Epithelial cell of esophagus (primary cell): ENCODE measurements around the gene IGSF3.
"Not testable (repeated sequence)": the region's sequence is repeated elsewhere in the genome, so short reads cannot be mapped to it uniquely, and the experiment has no call there.

ENCODE experiments used
- DNase-seq: peaks from one replicate; pipeline ENCODE4 v3.0.0; 2010; ENCODE audit warnings: low read depth
- H3K4me3 ChIP-seq: 2 replicates; pipeline ENCODE4 v1.5.1; 2011; ENCODE audit warnings: mild to moderate bottlenecking, low read length, control low read depth
- TF ChIP-seq, protein P1 (sequence below): IDR thresholded peaks from 2 replicates; pipeline ENCODE4 v1.5.1; 2011; ENCODE audit warnings: low read depth, mild to moderate bottlenecking, low read length, control low read depth, inconsistent platforms; ENCODE audit not compliant: insufficient read depth; ENCODE audit errors: missing control alignments

The IGSF3 gene

DNA sequence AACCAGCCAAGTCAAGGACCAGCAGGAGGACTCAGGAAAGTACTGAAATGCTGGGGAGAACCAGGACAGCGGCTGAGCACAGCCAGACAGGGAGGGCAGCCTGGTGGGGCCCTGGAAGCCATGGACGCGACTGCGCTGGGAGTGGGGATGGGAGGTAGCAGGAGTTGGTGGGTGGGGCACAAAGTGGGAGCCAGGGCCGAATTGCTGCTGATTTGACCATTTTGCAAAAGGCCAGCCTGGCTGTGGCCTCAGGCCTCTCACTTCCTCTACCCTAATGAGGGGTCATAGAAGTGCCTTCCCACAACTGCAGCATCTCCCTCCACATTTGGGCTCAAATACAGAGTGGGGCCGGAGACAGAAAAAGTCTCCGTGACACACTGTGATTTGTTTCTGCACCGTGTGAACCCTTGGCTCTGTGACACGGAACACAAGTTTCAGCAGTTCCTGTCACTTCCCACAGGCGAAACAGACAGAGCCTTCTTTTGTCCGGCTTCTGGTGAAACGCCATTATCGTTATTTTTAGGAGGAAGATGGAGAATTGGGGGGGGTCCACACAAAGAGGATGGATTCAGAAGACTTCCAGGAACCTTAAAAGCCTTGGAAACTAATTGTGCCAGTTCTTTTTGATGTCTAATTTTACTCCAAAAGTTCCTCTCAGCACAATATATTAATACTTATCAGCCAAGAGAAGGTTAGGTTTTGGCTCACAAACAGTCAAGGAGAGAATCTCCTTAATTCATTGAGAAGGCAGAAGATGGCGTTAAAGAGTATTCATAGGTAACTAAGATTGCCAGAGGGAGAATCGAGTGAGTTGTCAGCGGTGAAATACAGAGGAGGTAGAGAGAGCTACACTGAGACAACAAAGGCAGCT is 21.5 kb downstream of the IGSF3 start:
- not testable (repeated sequence) for H3K4me3 ChIP-seq
- TF ChIP-seq, protein P1, sequence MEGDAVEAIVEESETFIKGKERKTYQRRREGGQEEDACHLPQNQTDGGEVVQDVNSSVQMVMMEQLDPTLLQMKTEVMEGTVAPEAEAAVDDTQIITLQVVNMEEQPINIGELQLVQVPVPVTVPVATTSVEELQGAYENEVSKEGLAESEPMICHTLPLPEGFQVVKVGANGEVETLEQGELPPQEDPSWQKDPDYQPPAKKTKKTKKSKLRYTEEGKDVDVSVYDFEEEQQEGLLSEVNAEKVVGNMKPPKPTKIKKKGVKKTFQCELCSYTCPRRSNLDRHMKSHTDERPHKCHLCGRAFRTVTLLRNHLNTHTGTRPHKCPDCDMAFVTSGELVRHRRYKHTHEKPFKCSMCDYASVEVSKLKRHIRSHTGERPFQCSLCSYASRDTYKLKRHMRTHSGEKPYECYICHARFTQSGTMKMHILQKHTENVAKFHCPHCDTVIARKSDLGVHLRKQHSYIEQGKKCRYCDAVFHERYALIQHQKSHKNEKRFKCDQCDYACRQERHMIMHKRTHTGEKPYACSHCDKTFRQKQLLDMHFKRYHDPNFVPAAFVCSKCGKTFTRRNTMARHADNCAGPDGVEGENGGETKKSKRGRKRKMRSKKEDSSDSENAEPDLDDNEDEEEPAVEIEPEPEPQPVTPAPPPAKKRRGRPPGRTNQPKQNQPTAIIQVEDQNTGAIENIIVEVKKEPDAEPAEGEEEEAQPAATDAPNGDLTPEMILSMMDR = peak; percentile 10
- peak; percentile 68 for DNase-seq

DNA sequence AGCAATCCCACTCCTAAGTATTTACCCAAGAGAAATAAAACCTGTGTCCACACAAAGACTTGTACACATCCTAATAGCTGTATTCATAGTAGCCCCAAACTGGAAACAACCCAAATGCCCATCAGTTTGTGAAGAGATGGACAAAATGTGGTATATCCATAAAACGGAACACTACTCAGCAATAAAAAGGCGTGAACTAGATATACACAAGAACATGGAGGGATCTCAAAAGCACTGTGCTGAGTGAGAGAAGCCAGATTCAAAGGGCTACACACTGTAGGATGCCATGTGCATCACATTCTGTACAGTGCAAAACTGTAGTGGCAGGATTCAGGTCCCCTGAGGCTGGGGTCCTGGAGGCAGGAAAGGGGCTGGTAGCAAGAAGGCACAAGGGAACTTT is 22.5 kb downstream of the IGSF3 start:
- DNase-seq, H3K4me3 ChIP-seq: not testable (repeated sequence)

DNA sequence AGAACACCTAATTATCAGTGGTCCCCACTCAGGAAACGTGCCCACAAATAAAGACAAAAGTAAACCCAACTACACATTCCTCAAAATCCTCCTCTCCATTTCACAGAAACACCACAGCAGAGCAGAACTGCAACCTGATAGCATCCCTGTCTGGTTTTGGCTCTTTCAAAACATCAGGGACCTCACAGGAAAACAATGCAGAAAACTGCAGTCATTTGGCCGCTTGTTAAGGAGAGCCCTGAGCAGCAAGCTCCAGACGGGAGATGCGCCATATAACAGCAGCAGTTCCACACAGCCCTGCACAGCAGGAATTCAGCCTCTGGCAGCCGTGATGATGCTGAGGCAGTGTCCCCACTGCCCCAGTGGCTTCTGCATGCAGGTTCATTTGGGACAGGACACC is 23.4 kb downstream of the IGSF3 start:
- not testable (repeated sequence) for DNase-seq, H3K4me3 ChIP-seq

DNA sequence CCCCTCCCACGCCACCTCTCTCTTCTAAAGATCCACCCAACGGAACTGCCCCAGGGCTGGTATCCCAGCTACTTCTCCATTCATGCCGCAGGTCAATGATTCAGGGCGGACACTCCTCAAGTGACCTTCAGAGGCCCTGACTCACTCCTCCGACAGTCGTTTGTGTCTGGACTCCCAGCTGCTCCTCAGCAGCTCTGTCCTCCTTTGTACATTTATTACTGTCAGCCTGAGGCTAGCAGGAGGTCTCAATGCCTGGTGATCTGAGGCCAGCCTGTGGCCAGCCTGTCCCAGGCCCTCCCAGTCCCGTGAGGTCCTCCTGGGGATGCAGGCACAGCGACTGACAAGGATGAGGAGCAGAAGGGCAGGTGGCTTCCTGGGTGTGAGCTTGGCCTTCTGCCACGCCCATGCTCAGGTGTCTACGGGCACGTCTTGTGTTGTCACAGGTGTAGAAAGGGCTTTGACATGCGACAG is 24.2 kb downstream of the IGSF3 start:
- not testable (repeated sequence) for H3K4me3 ChIP-seq
- DNase-seq = peak; percentile 36

DNA sequence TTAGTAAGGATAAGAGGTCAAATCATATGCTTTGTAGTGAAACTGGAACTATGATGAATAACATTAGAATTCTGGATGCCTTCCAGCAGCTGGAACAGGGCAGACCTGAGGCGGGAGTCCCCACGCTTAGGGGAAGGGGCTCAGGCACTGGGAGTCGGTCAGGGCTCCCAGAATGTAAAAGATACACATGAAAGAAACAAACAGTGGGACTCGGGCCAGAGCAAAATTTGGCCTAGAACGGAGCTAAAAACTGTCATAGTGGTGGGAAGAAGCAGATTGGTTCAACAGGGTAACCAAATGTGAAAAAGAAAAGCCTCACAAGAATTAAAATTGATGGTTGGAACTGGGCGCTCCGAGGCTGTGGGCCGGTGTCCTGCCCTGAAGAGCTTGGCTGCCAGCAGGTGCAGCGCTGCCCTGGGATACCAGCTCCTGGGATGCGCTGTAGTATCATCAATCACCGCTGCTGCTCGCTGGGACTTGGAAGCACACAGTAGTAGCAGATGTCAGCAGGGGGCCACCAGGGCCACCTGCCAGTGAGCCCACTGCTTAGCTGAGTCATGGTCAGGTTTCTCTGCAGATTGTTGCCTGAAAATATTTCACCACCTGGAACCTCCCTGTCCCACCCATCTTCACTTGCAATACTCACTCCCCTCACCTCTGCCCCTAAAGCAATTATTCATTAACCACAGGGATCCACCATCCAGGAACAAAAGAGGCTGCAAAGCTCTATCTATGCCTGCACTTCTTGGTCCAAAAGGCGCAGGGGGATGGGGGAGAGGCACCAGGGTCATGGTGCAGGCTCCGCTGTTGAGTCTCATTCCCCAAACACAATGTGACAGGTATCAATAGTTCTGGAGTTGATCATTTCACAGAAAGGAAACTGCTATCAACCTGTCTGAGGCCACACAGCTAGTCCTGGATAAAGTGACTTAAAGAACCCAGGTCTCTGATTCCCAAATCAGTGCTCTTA is 24.9 kb downstream of the IGSF3 start:
- H3K4me3 ChIP-seq = not testable (repeated sequence)
- peak; percentile 44 for DNase-seq

DNA sequence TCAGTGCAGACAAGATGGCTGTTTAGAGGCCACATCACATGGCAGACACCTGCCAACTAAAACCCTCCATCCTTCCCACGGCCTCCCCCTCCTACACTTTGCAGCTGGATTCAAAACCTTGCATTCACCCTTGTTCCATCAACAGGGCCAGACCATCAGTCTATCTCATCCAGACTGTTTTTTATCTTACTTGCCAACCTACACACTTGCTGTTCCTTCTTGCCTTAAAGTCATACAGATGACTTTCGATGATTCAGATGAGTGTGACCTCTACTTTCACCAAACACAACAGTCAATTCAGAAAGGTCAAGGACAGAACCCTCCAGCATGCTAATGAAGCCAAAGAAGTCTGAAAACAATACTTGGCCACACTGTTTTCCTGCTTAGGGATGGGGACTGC is 29.9 kb downstream of the IGSF3 start:
- not testable (repeated sequence) for H3K4me3 ChIP-seq, DNase-seq

DNA sequence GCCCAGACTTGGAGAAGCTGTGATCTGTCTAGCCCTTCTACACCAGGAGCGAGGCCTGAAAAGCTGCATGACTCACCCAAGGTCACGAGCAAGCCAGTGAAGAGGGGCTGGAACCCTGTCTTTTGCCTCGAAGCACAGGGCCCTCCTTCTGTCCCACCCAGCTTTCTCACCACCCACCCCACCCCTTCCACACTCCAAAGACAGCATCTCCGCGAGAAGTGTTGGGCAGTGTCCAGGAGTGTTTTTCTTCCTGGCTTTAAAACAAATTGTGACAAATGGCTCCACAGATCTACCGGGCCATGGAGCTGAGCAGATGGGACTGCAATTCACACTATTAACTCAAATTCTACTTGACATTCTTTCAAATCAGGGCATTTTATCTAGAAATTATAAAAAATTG is 30.9 kb downstream of the IGSF3 start:
- H3K4me3 ChIP-seq, DNase-seq: not testable (repeated sequence)

DNA sequence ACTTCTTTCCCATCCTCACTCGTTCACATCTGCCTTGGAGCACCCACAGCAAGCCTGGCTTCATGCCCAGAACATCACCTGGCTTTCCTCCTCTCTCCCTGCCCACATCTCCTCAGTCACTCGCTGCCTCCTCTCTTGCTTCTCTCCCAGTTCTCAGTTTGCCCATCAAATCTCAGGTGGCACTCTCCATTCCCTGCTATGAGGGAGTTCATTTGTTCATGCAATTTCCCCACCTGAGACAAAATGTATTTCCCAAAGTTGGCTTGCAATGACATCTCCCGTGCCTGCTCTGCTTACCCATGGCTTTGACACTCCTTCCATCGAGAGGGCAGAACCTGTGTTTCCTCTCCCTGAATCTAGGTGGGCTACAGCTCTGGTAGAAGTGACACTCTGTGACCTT is 33.1 kb downstream of the IGSF3 start:
- not testable (repeated sequence) for H3K4me3 ChIP-seq, DNase-seq

DNA sequence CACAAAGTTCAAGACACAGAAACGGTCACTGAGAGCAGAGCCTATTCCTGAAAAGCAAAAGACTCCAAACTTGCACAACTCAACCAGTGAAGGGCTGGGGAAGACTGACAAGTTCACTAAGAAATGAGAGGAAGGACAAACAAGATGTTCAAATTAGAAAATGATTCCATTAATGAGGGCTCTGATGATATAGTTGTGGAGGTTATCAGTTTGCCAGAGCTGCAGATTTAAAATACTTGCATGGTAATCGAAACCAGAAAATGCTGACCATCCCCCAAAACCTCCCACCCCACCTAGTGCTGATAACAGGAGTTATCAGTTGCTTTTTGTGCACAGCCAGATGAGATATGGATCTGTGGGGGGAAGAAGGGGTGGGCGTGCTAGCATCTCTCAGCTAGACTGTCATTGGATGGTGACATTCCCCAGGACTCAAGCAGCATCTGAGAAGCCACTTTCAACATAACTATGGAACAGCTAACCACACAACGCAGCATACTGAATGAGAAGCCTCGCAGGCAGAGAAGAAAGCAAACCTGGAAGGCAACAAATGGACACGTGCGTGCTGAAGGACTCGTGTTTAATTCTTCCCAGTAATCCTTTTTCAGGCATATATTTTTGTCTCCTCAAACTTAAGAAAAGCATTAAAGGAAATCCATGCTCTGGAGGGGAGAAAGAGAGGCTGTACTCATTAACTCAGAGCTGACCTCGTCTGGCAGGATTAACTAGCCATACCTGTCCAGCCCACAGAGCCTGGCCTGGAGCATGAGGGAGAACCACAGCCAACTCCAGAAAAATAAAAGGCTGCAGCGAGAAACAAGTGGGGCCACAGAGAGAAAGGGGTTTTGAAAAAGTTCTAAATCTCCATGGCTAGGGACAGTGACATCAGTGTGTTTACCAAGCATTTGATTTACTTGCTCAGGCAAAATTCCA is 35.3 kb downstream of the IGSF3 start:
- DNase-seq = peak; percentile 51

DNA sequence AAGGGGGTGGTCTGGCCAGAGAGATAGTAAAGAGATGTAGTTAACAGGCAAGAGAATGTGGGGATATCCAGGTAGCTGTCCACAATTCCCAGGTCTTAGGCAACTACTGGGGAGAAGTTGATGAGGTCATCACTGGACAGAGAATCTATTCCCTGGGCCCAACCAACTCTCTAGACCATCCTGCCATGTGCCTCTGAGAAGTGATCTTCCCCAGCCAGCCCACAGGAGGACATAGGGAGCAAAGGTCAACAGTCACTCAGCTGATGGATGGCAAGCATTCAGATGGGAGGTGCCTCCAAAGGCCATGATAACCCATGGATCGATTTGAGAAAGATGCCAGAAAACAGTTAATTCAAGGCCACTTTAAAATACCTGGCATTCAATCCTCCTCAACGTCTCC is 36.0 kb downstream of the IGSF3 start:
- not testable (repeated sequence) for DNase-seq, H3K4me3 ChIP-seq

More for the DNA sequence above, 35.3 kb downstream of the IGSF3 start:
- not testable (repeated sequence) for H3K4me3 ChIP-seq

DNA sequence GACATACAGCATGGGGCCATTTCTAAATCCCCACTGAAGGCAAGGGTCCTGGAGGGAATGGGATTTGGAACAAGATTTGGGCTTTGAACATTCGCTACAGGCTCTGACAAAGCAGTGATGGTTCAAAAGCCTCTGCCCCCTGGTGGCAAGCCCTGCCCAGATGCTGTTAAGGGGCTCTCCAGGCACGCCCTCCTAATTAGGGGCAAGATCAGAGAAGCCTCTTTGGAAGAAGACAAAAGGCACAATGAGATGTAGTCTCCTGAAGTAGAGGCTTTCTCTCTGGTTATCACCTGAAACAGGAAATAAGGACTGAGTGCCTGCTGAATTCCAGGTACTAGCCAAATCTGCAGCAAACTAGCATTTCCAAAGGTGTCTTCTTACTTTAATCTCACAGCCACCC is 37.5 kb downstream of the IGSF3 start:
- H3K4me3 ChIP-seq, DNase-seq: not testable (repeated sequence)

DNA sequence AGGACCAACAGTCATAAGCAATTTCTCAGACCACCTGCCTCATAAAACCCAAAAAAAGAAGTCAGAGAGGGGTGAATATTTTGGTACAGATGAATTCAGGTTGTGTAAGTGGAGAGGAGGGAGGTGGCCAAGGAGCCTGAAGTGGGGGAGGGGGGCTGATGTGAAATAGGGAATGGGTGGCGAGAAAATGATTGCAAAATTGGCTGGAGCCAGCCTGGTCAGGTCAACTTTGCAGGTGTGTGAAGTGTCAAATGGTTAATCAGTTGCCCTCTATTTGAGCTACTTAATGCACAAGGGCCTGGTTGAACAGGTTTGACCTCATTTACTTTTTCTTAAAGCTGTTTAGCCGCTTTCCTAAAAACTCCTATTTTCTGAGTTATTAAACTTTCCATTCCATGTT is 38.1 kb downstream of the IGSF3 start:
- H3K4me3 ChIP-seq, DNase-seq: not testable (repeated sequence)
